Caco-2 (cell line): ENCODE results near the gene CPEB1. TPM values are rescaled to one million over a fixed set of nuclear protein-coding genes. Genes with fewer than 3 reads are reported as not detected.

ENCODE experiments used
- BruUV-seq: library from RNA; stranded (reverse); fragments of 400-500 nt; replicated peaks from 2 replicates; lab custom pipeline; 2021; lab: Mats Ljungman, UMichigan
- CTCF ChIA-PET: fragments of 300-600 bp; sonication (Branson Sonifier 250); formaldehyde crosslinking; loops from one replicate; lab custom pipeline; 2022; ENCODE audit warnings: antibody characterized with exemption; lab: Charles Lee
- POLR2A ChIA-PET: fragments of 300-600 bp; sonication (Branson Sonifier 250); formaldehyde crosslinking; loops from one replicate; lab custom pipeline; 2022; ENCODE audit warnings: antibody characterized with exemption; lab: Charles Lee
- DNase-seq, 2 experiments: peaks; one replicate each; pipeline versions ENCODE4 v3.0.0 to v3.0.0-alpha.2; 2020 to 2022
- H3K27me3 ChIP-seq: replicated peaks from 2 replicates; pipeline ENCODE4 v1.6.0; 2011; ENCODE audit warnings: low read length; ENCODE audit not compliant: control insufficient read depth, insufficient read depth
- H3K36me3 ChIP-seq: 2 replicates; pipeline ENCODE4 v1.5.1; 2011; ENCODE audit warnings: low read length; ENCODE audit not compliant: control insufficient read depth, insufficient read depth
- H3K4me1 ChIP-seq: fragments of 250-450 bp; sonication (Bioruptor Pico); 2 replicates; pipeline ENCODE4 v1.5.1; 2020; ENCODE audit warnings: mild to moderate bottlenecking
- H3K4me3 ChIP-seq: 2 replicates; pipeline ENCODE4 v1.5.1; 2011; ENCODE audit warnings: low read depth, mild to moderate bottlenecking, control low read depth, low read length
- H3K9me3 ChIP-seq: fragments of 250-450 bp; sonication (Bioruptor Pico); 2 replicates; pipeline ENCODE4 v1.5.1; 2020; ENCODE audit warnings: mild to moderate bottlenecking, moderate library complexity
- H3K27ac Mint-ChIP-seq: one replicate; pipeline ENCODE4 v1.8.0; 2022; ENCODE audit warnings: mixed read lengths; ENCODE audit not compliant: unreplicated experiment
- H3K27me3 Mint-ChIP-seq: one replicate; pipeline ENCODE4 v1.8.0; 2022; ENCODE audit warnings: mixed read lengths; ENCODE audit not compliant: insufficient read depth, unreplicated experiment
- H3K36me3 Mint-ChIP-seq: one replicate; pipeline ENCODE4 v1.8.0; 2022; ENCODE audit warnings: mild to moderate bottlenecking, mixed read lengths; ENCODE audit not compliant: insufficient read depth, unreplicated experiment
- H3K4me1 Mint-ChIP-seq: one replicate; pipeline ENCODE4 v1.8.0; 2022; ENCODE audit warnings: low read depth, mixed read lengths; ENCODE audit not compliant: unreplicated experiment
- H3K4me3 Mint-ChIP-seq: one replicate; pipeline ENCODE4 v1.8.0; 2022; ENCODE audit warnings: mild to moderate bottlenecking, moderate library complexity, mixed read lengths; ENCODE audit not compliant: unreplicated experiment
- H3K9me3 Mint-ChIP-seq: one replicate; pipeline ENCODE4 v1.8.0; 2022; ENCODE audit warnings: mixed read lengths; ENCODE audit not compliant: unreplicated experiment
- CTCF ChIP-seq, 2 experiments: fragments of 200-600 bp in 1 of 2; IDR thresholded peaks; 1 replicate in 1 of 2; 2 replicates in 1 of 2; pipeline versions ENCODE4 v1.5.1 to v1.8.0; 2011 to 2022; ENCODE audit warnings: antibody characterized with exemption in 1 of 2, control low read depth in 1 of 2, inconsistent platforms in 1 of 2, low read depth in 1 of 2, low read length in 1 of 2, mild to moderate bottlenecking in 1 of 2, moderate library complexity in 1 of 2; ENCODE audit not compliant: insufficient read depth in 1 of 2, severe bottlenecking in 1 of 2, unreplicated experiment in 1 of 2
- intact Hi-C: fragments of 100-400 bp; cut with micrococcal nuclease; formaldehyde crosslinking; loops from one replicate; pipeline ENCODE4 v1.10.0; 2022; ENCODE audit not compliant: unreplicated experiment
- total RNA-seq: library from RNA; stranded (reverse); gene quantifications from 2 replicates; pipeline ENCODE4 v1.2.3, GENCODE V29; 2022

CPEB1 gene
- total RNA-seq, 1 experiment from 2014 or later = 0.82 TPM

DNA sequence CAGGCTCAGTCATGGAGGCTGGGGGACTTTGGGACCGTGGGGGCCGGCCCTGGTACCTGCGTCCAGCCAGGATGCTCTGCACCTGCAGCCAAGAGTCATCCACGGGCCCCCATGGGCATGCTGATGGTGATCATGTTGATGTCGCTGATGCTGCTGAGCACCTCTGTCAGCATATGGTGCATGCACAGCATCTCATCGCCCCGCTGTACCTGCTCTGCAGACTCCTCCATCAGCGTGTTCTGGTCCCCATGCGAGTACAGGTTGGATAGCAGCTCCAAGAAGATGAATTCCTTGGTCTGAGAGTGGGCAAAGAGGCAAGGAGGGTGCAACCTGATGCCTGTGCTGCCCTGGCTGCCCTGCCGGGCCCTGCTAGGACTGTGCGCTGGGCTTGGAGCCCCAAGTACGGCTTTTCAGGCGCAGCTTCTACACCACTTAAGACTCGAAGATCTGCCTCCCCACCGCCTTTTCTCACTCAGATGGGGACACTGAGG lies 114.1 kb downstream of the CPEB1 start:
- ChIA-PET CTCF (interaction anchor here (1.0 kb wide), 1 partner anchor 89 kb away, joined by 3 read pairs; no protein-coding TSS in a partner anchor), POLR2A (no interaction called here)
- TF ChIP-seq CTCF (IDR thresholded peaks at IDR 0.05; ENCODE audit: insufficient read depth in 1 of 2, low read depth in 1 of 2, low read length in 1 of 2, severe bottlenecking in 1 of 2, unreplicated experiment in 1 of 2) = no peak
- H3K9me3 Mint-ChIP-seq = no peaks in the 10 kb centered on the region
- no TSS peak for BruUV-seq
- H3K4me3 ChIP-seq = no peak overlapping the region
- intact Hi-C loops = no loop called here
- peaks cover 52% of the 10 kb centered on the region for H3K36me3 Mint-ChIP-seq
- peaks cover 6% of the 10 kb centered on the region for H3K36me3 ChIP-seq
- DNase-seq = no peak
- peaks cover 4% of the 10 kb centered on the region for H3K4me1 ChIP-seq
- no peaks in the 10 kb centered on the region for H3K27me3 Mint-ChIP-seq
- H3K9me3 ChIP-seq = no peaks in the 10 kb centered on the region
- no peak overlapping the region for H3K27ac Mint-ChIP-seq
- H3K4me1 Mint-ChIP-seq = peaks cover 6% of the 10 kb centered on the region
- no peak overlapping the region for H3K4me3 Mint-ChIP-seq
- no peaks in the 10 kb centered on the region for H3K27me3 ChIP-seq

DNA sequence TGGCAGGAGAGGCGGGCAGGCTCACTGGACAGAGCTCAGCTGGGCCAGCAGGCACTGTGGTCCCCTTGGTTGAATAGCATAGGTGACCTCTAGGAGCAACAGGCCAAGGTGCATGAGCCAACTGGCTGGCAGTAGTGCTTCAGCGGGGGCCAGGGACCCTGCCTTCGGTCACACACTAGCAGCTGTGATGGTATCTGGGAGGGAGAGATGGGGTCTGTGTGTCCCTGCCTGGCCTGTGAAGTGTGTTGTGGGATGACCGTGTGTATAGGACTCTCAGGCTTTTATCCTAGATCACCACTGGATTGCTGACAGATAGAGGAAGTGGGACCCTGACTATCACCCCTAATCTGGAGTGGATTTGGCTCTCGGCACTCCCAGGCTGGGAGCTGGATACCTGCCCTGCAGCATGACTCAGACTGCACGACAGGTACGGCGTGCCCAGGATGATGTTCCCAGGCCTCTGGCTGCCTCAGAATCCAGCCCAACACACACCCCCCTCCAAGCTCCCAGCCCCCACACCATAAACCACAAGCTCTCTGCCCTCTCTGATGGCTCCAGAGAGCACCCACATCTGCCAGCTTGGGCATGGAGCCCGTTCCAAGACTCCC lies 114.7 kb downstream of the CPEB1 start:
- CTCF ChIA-PET = interaction anchor here (1.0 kb wide), 1 partner anchor 90 kb away, joined by 3 read pairs; no protein-coding TSS in a partner anchor
- BruUV-seq = no TSS peak
- intact Hi-C loops = no loop called here
- peaks cover 47% of the 10 kb centered on the region for H3K36me3 Mint-ChIP-seq
- no peak for TF ChIP-seq CTCF (IDR thresholded peaks at IDR 0.05; ENCODE audit: insufficient read depth in 1 of 2, low read depth in 1 of 2, low read length in 1 of 2, severe bottlenecking in 1 of 2, unreplicated experiment in 1 of 2)
- no peaks in the 10 kb centered on the region for H3K27me3 Mint-ChIP-seq
- DNase-seq = no peak
- Histone ChIP-seq H3K4me3 (no peak overlapping the region), H3K27me3 (no peaks in the 10 kb centered on the region), H3K9me3 (no peaks in the 10 kb centered on the region), H3K4me1 (no peaks in the 10 kb centered on the region), H3K36me3 (peaks cover 5% of the 10 kb centered on the region)
- H3K4me1 Mint-ChIP-seq = peaks cover 6% of the 10 kb centered on the region
- no peak overlapping the region for H3K4me3 Mint-ChIP-seq
- POLR2A ChIA-PET = no interaction called here
- H3K9me3 Mint-ChIP-seq = no peaks in the 10 kb centered on the region
- H3K27ac Mint-ChIP-seq = no peak overlapping the region

DNA sequence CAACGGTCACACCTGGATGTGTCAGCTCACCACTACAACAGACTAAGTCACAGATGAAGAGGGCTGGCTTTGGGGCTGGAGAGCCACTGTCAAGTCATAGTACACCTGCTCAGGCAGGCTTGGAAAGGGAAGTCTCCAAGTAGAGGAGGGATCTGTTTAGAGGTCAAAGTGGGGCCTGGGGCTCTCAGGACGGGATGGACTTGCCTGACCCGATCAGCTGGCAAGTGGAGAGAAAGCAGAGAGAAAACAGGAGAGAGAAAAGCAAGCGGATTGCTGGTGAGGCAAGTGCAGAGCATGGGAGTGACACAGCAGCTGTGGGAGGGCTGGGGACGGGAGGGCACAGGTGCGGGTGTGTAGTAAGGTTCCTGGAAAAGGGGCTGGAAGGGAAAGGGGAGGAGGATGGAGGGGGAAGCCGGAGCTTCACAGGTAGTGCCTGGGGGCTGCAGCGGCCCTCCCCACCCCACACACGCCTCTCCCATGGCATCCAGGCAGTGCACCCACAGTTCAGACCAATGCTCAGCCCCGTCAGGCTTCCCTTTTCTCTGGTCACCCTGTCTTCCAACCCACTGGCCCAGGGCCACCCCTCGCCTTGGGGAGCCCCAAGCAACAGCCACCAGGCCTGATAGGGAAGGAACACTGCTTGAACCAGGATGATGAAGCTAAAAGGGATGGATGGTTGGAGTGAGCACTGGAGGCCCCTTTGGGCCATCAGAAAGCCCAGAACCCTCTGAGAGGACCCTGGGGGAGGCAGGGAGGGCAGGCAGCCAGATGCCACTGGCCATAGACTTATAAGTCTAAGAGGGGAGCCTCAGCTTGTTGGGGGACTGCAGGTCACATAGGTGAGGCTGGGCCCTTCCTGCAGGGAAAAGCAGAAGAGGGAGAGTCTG lies 115.4 kb downstream of the CPEB1 start:
- CTCF ChIA-PET = interaction anchor here (0.9 to 1.7 kb wide), 4 partner anchors 9 to 219 kb away, joined by 3 to 15 read pairs (median 4); partner anchors contain the start of gene RPS17
- H3K4me1 ChIP-seq = no peaks in the 10 kb centered on the region
- peaks cover 39% of the 10 kb centered on the region for H3K36me3 Mint-ChIP-seq

More for the DNA sequence above, 115.4 kb downstream of the CPEB1 start:
- Mint-ChIP-seq H3K27ac (no peak overlapping the region), H3K27me3 (no peaks in the 10 kb centered on the region), H3K4me3 (no peak overlapping the region), H3K4me1 (no peaks in the 10 kb centered on the region), H3K9me3 (no peaks in the 10 kb centered on the region)
- POLR2A ChIA-PET = interaction anchor here (2.2 kb wide), 1 partner anchor 9 kb away, joined by 8 read pairs; the partner anchor contains the start of gene RPS17
- H3K27me3 ChIP-seq = no peaks in the 10 kb centered on the region
- no peaks in the 10 kb centered on the region for H3K9me3 ChIP-seq
- BruUV-seq = no TSS peak
- peaks cover under 1% of the 10 kb centered on the region for H3K36me3 ChIP-seq
- no peak for TF ChIP-seq CTCF (IDR thresholded peaks at IDR 0.05; ENCODE audit: insufficient read depth in 1 of 2, low read depth in 1 of 2, low read length in 1 of 2, severe bottlenecking in 1 of 2, unreplicated experiment in 1 of 2)
- no peak for DNase-seq
- intact Hi-C loops = no loop called here
- H3K4me3 ChIP-seq = no peak overlapping the region
